Spleen (tissue), 11 donors: ENCODE results near the gene ACP7. TPM values are rescaled to one million over a fixed set of nuclear protein-coding genes. Genes with fewer than 3 reads are reported as not detected.
A peak's percentile ranks its signal among the peaks of the same experiment; 100 is the strongest.

Experiments used
- DNase-seq: peaks from one replicate; pipeline ENCODE4 v3.0.0-alpha.2; 2020
- H3K27ac ChIP-seq, 8 donors: fragments of 200-600 bp; sonication (generic) in 7 of 8; 1 replicate in 4 of 8; 2 replicates in 4 of 8; pipeline versions ENCODE4 v1.5.0 to v1.8.0; 2016 to 2021; ENCODE audit warnings: inconsistent platforms in 4 of 8, mild to moderate bottlenecking in 4 of 8, moderate library complexity in 1 of 8
- H3K27me3 ChIP-seq, 7 donors: fragments of 200-600 bp; sonication (generic) in 6 of 7; replicated peaks in 1 of 7; 1 replicate in 4 of 7; 2 replicates in 3 of 7; pipeline versions ENCODE4 v1.5.0 to v1.8.0; 2016 to 2021; ENCODE audit warnings: inconsistent platforms in 3 of 7, mild to moderate bottlenecking in 1 of 7
- H3K36me3 ChIP-seq, 6 donors: fragments of 200-600 bp; sonication (generic) in 5 of 6; 1 replicate in 4 of 6; 2 replicates in 2 of 6; pipeline versions ENCODE4 v1.5.0 to v1.8.0; 2016 to 2021; ENCODE audit warnings: inconsistent platforms in 2 of 6
- H3K4me1 ChIP-seq, 6 donors: fragments of 200-600 bp; sonication (generic) in 5 of 6; 1 replicate in 3 of 6; 2 replicates in 3 of 6; pipeline versions ENCODE4 v1.5.0 to v1.8.0; 2016 to 2021; ENCODE audit warnings: inconsistent platforms in 3 of 6
- H3K4me3 ChIP-seq, 8 donors: fragments of 200-600 bp; sonication (generic) in 7 of 8; 1 replicate in 4 of 8; 2 replicates in 4 of 8; pipeline versions ENCODE4 v1.5.0 to v1.8.0; 2016 to 2021; ENCODE audit warnings: inconsistent platforms in 4 of 8, mild to moderate bottlenecking in 4 of 8, moderate library complexity in 2 of 8
- H3K9me3 ChIP-seq, 8 donors: fragments of 200-600 bp; sonication (generic) in 7 of 8; 1 replicate in 4 of 8; 2 replicates in 4 of 8; pipeline versions ENCODE4 v1.5.0 to v1.8.0; 2016 to 2021; ENCODE audit warnings: inconsistent platforms in 4 of 8
- POLR2A ChIP-seq, 3 donors: fragments of 450-650 bp; IDR thresholded peaks; one replicate each; pipeline ENCODE4 v1.5.1; 2017; ENCODE audit warnings: antibody characterized with exemption in 3 of 3, mild to moderate bottlenecking in 1 of 3
- POLR2AphosphoS5 ChIP-seq, 3 donors: sonication (generic); formaldehyde crosslinking; IDR thresholded peaks; one replicate each; pipeline ENCODE4 v1.5.1; 2017; ENCODE audit warnings: antibody characterized with exemption in 3 of 3
- WGBS, 5 donors: extraction: QIAGEN DNeasy Blood & Tissue Kit in 3 of 5; methylation state at CpG; one replicate each; pipeline versions ENCODE4 v1.1.5 to v1.1.7; 2013 to 2018; 5-methylcytosine and 5-hydroxymethylcytosine counted together
- intact Hi-C: fragments of 100-400 bp; cut with DNase I; formaldehyde crosslinking; loops from one replicate; pipeline ENCODE4 v1.15.0; 2023; ENCODE audit warnings: low total_unique reads
- polyA plus RNA-seq, 3 donors: library from polyadenylated mRNA; stranded (reverse); fragments of 200-250 nt; gene quantifications; one replicate each; pipeline ENCODE4 v1.2.1, GENCODE V29; 2013
- total RNA-seq, 7 donors: library from RNA; depleted of rRNA in 3 of 7; stranded (reverse); fragments of >200 nt in 3 of 7; fragmentation: NEBNext Ultra II Directional in 4 of 7; extraction: Animal tissue kit (Norgen Biotek cat#: 25700) in 4 of 7; gene quantifications; one replicate each; pipeline versions ENCODE4 v1.1.0 to v1.2.1, GENCODE V29; 2016 to 2021
- TF ChIP-seq, protein P1 (sequence below), 11 experiments: fragments of 200-600 bp in 7 of 11; fragments of 450-650 bp in 4 of 11; sonication (generic) in 4 of 11; IDR thresholded peaks in 8 of 11; conservative IDR thresholded peaks in 3 of 11; 1 replicate in 7 of 11; 2 replicates in 4 of 11; pipeline versions ENCODE4 v1.4.0 to v1.8.0; 2016 to 2021; ENCODE audit warnings: antibody characterized with exemption in 11 of 11, inconsistent platforms in 4 of 11, mild to moderate bottlenecking in 1 of 11
- donor health status: healthy with polysubstance abuse.
- donor health status: DM: no; HTN: no; CAD: no; lungs with moderate emphysema.
- donor health status: DM: no; HTN: no; CAD: no.
- donor health status: Bipolar disorder and iron deficiency.
- donor health status: healthy.
- donor health status: DM: no; HTN: no; CAD: no.
- donor health status: DM: yes; HTN: yes; CAD: no.

Gene ACP7
- total and polyA plus RNA-seq, 10 donors, result not detected

DNA sequence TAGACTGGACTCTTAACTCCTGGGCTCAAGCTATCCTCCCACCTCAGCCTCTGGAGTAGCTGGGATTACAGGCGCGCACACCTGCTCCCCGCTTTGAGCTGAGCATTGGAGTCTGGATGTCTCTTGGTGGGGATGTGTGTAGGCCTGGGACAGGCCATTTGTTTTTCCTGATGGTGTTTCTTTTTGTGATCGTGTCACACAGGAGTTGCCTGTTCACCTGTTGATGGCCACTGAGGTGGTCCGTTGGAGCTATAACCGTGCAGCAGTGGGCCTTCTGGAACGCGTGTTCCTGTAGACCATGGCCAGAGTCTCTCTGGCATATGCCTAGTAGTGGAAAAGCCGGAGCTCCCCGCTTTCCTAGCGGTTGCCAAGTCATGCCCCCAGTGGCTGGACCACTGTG lies 44.9 kb downstream of the ACP7 start:
- no peaks in the 10 kb centered on the region for H3K36me3 ChIP-seq
- no peaks in the 10 kb centered on the region for H3K9me3 ChIP-seq
- intact Hi-C loops, result loop anchor here (10.0 kb wide), 2 partner anchors 56 to 406 kb away; partner anchors contain the start of gene EID2B
- 89 to 98% (median 96%) methylated on average over 11 of the region's 11 CpGs for WGBS, 5 donors
- peaks cover 12 to 98% (median 81%) of the 10 kb centered on the region in 6 donors for H3K4me1 ChIP-seq
- H3K27ac ChIP-seq, result peak overlapping the region in 1 of 8 donors; percentile 89
- no peak overlapping the region for H3K4me3 ChIP-seq
- no peak for DNase-seq
- no peaks in the 10 kb centered on the region for H3K27me3 ChIP-seq
- TF ChIP-seq, protein P1, sequence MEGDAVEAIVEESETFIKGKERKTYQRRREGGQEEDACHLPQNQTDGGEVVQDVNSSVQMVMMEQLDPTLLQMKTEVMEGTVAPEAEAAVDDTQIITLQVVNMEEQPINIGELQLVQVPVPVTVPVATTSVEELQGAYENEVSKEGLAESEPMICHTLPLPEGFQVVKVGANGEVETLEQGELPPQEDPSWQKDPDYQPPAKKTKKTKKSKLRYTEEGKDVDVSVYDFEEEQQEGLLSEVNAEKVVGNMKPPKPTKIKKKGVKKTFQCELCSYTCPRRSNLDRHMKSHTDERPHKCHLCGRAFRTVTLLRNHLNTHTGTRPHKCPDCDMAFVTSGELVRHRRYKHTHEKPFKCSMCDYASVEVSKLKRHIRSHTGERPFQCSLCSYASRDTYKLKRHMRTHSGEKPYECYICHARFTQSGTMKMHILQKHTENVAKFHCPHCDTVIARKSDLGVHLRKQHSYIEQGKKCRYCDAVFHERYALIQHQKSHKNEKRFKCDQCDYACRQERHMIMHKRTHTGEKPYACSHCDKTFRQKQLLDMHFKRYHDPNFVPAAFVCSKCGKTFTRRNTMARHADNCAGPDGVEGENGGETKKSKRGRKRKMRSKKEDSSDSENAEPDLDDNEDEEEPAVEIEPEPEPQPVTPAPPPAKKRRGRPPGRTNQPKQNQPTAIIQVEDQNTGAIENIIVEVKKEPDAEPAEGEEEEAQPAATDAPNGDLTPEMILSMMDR (IDR thresholded peaks at IDR 0.05 in 8 of 11, conservative IDR thresholded peaks at IDR 0.05 in 3 of 11), result no peak
- TF ChIP-seq POLR2A (IDR thresholded peaks at IDR 0.05) (no peak), POLR2AphosphoS5 (IDR thresholded peaks at IDR 0.05) (no peak)

DNA sequence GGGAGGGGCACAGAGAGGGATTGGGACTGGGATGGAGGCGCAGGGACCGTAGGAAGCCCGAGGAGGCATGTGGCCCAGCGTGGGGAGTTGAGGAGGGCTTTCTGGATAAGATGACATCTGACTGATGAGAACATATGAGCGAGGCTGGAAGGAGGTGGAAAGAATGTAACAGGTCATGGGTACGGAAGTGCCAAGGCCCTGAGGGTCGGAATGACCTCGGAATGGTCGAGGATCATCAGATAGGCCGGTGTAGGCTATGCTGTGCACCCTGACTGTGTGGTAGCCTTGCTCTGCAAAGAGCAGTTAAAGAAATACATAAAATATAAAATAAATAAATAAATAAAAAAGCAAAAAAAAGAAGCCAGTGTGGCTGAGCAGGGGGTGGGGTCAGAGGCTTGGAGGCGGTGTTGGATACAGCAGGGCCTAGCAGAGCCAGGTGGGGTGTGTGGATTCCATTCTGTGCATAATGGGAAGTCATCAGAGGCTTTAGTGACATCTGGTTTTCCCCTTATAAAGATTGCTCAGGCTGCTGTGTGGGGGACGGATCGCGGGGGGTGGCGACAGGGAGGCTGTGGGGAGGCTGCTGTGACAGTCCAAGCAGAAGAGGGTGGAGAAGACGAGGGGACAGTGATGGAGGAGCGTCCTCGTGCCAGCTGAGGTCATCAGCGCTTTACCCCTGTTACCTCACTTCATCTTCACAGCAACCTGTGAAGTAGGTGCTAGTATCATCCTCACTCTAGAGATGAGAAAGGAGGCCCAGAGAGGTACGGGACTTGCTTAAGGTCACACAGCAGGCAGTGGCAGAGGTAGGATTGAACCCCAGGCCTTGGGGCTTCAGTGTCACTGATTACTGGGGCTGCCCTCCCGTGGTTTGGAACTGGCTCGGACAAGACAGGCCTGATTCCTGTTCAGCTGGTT lies 46.4 kb downstream of the ACP7 start:
- H3K27me3 ChIP-seq, result no peaks in the 10 kb centered on the region
- no peak overlapping the region for H3K4me3 ChIP-seq
- no peaks in the 10 kb centered on the region for H3K36me3 ChIP-seq
- no peaks in the 10 kb centered on the region for H3K9me3 ChIP-seq
- intact Hi-C loops, result no loop called here
- peaks cover 12 to 96% (median 73%) of the 10 kb centered on the region in 6 donors for H3K4me1 ChIP-seq
- WGBS, 5 donors, result 71 to 79% (median 77%) methylated on average over 22 of the region's 22 CpGs
- peak overlapping the region in 5 of 8 donors; percentile 16 to 59 (median 26) for H3K27ac ChIP-seq
- DNase-seq, result no peak
- TF ChIP-seq, protein P1 (IDR thresholded peaks at IDR 0.05 in 8 of 11, conservative IDR thresholded peaks at IDR 0.05 in 3 of 11), result no peak
- no peak for TF ChIP-seq POLR2A (IDR thresholded peaks at IDR 0.05)
- TF ChIP-seq POLR2AphosphoS5 (IDR thresholded peaks at IDR 0.05), result no peak

DNA sequence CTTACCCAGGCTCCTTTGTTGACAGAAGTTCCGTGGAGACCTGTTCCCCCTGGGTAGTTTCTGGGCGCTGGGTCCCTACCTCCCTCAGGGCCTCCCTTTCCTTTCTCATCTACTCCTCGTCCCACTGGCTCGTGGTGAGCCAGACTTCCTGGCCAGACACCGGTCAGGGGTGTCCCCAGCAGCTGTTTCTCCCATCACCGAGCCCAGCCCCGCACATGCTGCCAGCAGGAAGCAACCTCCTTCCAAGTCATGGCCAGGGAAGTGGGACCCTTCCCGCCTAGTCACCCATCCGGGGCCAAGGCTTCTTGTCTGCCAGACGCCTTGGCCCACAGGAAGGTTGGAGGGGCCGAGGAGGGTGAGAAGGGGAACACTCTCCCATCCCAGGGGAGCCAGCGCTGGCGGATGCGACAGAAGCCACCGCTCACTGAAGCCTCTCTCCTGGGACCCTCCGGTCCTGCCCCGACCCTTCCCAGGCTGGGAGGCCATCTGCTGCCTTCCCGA lies 47.1 kb downstream of the ACP7 start:
- intact Hi-C loops, result no loop called here
- no peak overlapping the region for H3K4me3 ChIP-seq
- no peak for DNase-seq
- no peaks in the 10 kb centered on the region for H3K9me3 ChIP-seq
- 25 to 44% (median 39%) methylated on average over 12 to 18 of the region's 18 CpGs for WGBS, 5 donors
- H3K4me1 ChIP-seq, result peaks cover 12 to 95% (median 70%) of the 10 kb centered on the region in 6 donors
- H3K27me3 ChIP-seq, result no peaks in the 10 kb centered on the region
- H3K36me3 ChIP-seq, result no peaks in the 10 kb centered on the region
- TF ChIP-seq POLR2A (IDR thresholded peaks at IDR 0.05), result no peak
- peak; percentile 47 to 59 (median 57) for TF ChIP-seq POLR2AphosphoS5 (IDR thresholded peaks at IDR 0.05)
- TF ChIP-seq, protein P1 (IDR thresholded peaks at IDR 0.05 in 8 of 11, conservative IDR thresholded peaks at IDR 0.05 in 3 of 11), result no peak
- peak overlapping the region in 6 of 8 donors; percentile 16 to 59 (median 28) for H3K27ac ChIP-seq
